Measurements from ENCODE around the gene FAM120A. TPM values are rescaled to one million over a fixed set of nuclear protein-coding genes. Genes with fewer than 3 reads are reported as not detected.

Gene FAM120A
- total RNA-seq, 1 experiment from 2014 or later, result 60.5 TPM

DNA sequence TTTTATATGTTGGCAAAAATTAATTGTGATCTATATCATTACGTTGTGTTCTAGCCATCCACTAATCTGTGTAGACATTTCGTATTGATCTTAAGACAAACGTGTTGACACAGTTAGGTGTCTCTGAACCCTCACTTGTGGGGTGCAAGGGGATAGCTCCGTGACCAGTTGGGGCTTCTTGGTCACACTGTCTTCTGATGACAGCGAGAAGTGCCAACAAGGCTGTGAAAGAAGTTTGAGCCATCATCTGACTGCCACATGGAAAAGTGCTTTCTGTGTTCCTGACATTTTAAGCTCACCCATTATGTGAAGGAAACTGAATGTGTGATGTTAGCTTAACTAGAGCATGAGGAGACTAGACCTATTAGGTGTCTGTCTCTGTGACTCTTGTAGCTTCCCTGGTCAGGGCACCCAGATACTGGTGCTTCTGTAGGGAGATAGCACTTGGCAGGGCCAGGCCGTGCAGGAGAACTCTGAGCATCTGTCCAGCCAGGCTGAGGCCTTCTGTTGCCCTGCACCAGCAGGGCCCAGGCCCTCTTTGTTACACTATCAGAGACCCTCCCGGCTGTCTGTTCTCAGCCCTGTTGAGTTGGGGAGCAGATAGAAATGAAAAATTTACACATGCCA, 72.1 kb downstream of the FAM120A start:
- in situ Hi-C loops (cut with HindIII; ENCODE audit: low pct_unique_long_range_greater_than_20kb, low sequenced_read_pairs), result no loop called here
- no peak for DNase-seq (ENCODE audit: low read depth, low spot score)

DNA sequence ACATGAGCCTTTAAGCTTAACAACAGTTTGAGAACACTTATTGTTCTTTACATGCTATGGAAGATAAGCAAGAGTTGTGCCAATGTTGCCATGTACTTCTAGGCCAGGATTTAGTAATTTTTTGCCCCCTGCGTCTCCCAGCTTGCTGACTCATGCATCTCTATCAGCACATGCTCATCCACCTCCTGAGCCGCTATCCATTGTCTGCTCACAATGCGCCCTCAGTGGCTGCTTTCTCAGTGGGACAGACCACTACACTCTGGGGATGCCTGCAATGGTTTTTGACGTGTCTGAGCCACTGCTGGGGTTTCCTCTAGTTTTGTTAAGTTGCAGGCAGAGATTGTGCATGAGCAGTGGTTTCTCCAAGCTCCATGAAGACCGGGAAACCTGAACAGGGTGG, 74.0 kb downstream of the FAM120A start:
- DNase-seq (ENCODE audit: low read depth, low spot score), result no peak
- in situ Hi-C loops (cut with HindIII; ENCODE audit: low pct_unique_long_range_greater_than_20kb, low sequenced_read_pairs), result no loop called here

DNA sequence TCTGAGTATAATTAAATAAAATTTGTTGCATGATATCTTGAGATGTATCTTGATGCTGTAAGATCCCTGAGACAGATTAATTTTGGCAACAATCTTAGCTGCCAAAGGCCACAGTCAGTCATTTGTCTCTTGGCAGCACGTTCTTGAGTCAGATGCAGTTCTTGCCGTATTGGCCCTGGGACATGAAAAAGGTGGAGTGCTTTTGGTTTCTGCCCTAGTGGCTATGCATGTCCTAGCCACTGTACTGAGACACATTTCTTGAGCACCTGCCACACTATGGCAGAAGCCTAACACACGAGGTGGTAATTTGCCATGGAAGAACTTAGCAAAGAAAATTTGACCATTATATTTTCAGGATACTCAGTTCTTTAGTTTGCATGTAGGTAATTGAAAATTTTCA, 79.9 kb downstream of the FAM120A start:
- in situ Hi-C loops (cut with HindIII; ENCODE audit: low pct_unique_long_range_greater_than_20kb, low sequenced_read_pairs), result no loop called here
- DNase-seq (ENCODE audit: low read depth, low spot score), result peak; percentile 14

DNA sequence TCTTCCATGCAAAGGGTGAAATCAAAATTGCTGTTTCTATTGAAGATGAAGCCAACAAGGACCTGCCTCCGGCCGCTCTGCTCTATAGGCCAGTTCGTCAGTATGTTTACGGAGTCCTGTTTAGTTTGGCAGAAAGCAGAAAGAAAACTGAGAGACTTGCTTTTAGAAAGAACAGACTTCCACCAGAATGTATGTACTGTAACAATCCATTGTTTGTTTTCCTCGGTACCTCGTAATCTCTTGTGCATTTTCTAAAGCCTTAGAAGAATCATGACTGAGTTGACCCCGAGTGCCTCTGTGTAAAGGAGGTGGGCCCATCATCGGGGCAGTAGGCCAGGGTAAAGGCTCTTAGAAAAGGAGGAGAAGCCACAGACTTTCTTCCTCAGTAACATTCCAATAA, 80.7 kb downstream of the FAM120A start:
- in situ Hi-C loops (cut with HindIII; ENCODE audit: low pct_unique_long_range_greater_than_20kb, low sequenced_read_pairs), result no loop called here
- no peak for DNase-seq (ENCODE audit: low read depth, low spot score)

DNA sequence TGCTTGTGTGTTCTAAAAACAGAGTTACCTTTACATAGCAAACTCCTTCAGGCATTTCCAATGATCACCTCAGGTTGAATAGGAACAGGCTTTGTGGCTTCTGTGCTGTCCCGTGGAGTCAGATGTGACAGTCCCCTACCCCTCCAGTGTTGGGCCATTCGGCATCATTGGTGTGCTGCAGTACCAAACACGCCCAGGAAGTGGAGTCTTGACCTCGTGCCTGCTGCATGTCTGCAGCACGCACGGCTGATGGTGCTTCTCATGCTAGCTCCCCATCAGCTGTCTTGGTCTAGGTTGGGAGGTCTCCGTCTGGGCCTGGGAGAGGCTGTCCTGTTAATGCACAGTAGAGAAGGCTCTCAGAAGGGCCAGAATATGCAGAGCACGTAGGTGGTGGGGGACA, 82.4 kb downstream of the FAM120A start:
- in situ Hi-C loops (cut with HindIII; ENCODE audit: low pct_unique_long_range_greater_than_20kb, low sequenced_read_pairs), result no loop called here
- DNase-seq (ENCODE audit: low read depth, low spot score), result no peak

DNA sequence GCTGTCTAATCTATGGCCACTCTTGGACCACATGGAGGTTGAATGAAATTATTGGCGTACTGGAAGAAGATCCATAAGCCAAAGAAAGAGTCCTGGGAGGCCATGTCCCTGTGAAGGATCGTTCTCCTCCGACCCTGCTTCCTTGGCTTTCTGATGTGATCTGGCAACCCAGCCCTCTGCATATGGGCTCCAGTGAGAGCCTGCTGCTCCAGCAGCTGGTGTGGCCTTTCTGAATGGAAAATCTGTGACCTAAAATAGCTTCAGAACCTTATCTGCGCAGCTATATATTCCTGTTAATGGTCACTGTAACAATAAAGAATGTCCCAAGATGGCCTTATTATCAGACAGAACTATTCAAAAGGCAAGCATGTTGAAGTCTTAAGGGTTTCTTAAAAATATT, 84.7 kb downstream of the FAM120A start:
- in situ Hi-C loops (cut with HindIII; ENCODE audit: low pct_unique_long_range_greater_than_20kb, low sequenced_read_pairs), result no loop called here
- DNase-seq (ENCODE audit: low read depth, low spot score), result no peak

DNA sequence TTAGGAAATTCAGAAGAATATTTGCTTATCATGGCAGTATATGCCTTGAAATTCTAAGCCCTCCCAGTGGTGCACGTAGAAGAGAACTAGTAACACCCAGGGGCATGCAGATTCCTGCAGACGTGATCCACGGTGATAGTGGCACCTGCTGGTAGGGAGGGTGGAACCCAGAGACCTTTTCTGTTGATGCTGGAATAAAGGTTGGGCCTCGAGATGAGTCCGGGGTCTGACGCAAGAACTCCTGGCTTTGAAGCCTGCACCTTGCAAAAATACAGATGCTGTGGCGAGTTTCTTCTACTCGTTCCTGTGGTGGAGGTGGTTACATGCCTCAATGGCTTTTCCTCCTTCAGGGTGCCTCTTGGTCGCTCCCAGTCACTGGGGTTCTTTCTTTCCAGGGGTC, 85.4 kb downstream of the FAM120A start:
- in situ Hi-C loops (cut with HindIII; ENCODE audit: low pct_unique_long_range_greater_than_20kb, low sequenced_read_pairs), result no loop called here
- no peak for DNase-seq (ENCODE audit: low read depth, low spot score)

DNA sequence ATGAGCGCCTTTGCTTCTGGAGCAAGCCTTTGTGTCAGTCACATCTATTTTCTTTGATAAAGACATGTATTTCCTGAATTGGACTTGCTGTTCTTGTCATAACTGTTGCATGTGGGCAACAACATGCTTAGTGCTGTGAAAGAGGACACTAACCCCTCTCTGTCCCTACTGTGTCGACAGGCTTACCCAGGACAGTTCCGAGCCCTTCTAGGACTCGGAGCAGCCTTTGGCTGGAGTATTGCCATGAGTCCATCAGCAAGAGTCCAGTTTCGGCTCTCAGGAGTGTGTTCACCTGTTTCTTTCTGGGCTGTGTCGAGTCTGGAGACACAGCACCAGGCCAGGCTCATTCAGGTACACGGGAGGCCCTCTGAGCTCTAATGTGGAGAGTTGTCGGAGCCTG, 88.8 kb downstream of the FAM120A start:
- in situ Hi-C loops (cut with HindIII; ENCODE audit: low pct_unique_long_range_greater_than_20kb, low sequenced_read_pairs), result no loop called here

DNA sequence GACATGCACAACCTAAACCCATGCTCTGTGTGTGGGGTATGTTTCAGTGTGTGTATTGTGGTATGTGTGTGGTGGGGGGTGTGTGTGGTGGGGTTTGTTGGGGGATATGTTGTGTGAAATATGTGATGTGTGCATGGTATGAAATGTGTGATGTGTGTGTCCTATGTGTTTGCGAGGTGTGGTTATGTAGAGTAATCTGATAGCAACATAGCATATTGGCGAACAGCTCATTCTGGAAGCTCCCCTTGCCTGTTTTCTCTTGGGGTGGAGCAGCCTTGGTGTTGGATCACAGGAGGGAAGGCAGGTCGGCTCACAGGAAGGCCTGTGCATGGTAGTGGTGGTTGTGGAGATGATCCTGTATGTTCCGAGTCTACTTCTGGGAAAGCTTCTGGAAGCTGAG, 89.5 kb downstream of the FAM120A start:
- in situ Hi-C loops (cut with HindIII; ENCODE audit: low pct_unique_long_range_greater_than_20kb, low sequenced_read_pairs), result no loop called here
- DNase-seq (ENCODE audit: low read depth, low spot score), result no peak

More for the DNA sequence above, 88.8 kb downstream of the FAM120A start:
- DNase-seq (ENCODE audit: low read depth, low spot score), result no peak

DNA sequence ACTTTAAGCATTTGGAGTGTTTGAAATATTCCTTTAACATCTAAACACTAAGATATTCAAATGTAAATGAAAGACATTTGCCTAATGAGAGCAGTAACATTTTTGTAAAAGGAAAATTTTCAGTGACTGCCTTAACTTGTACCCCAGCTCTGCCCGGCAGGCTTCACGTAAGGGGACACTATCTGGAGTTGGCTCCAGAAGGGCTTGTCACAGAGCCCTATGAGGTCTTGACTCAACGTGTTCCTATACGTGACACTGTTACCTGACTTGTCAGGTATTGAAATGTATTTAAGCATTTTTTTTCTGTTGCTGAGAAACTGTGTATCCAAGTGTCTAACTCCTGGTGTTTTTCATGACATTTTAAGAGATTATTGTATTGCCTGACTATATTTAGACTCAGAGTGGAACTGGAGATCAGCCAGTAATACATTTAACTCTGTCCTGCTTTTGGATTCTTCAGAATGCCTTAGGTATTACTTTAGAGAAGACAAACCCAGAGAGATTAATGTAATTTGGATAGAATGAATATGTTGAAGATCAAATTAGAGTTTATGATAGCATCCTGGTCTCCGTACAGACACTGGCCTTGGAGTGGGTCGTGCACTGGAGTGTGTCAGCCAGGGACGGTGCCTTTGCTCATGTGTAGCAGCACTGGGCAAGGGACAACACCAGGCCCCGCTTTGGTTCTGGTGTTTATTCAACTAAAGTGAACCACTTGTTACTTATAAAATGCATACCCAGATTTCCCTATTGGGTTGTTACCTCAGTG, 90.3 kb downstream of the FAM120A start:
- no peak for DNase-seq (ENCODE audit: low read depth, low spot score)
- in situ Hi-C loops (cut with HindIII; ENCODE audit: low pct_unique_long_range_greater_than_20kb, low sequenced_read_pairs), result no loop called here

DNA sequence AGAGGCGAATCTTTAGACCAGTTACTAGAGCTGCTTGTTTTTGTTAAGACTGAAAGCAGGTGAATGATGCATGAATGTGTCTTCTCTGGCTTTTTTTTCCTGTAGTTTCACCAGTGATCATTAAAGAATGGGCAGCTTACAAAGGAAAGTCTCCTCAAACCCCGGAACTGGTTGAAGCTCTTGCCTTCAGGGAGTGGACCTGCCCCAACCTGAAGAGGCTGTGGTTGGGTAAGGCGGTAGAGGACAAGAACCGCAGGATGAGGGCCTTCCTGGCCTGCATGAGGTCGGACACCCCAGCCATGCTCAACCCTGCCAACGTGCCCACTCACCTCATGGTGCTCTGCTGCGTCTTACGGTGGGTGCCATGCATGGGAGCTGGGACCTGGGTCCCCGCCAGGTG, 91.6 kb downstream of the FAM120A start:
- no peak for DNase-seq (ENCODE audit: low read depth, low spot score)
- in situ Hi-C loops (cut with HindIII; ENCODE audit: low pct_unique_long_range_greater_than_20kb, low sequenced_read_pairs), result no loop called here

DNA sequence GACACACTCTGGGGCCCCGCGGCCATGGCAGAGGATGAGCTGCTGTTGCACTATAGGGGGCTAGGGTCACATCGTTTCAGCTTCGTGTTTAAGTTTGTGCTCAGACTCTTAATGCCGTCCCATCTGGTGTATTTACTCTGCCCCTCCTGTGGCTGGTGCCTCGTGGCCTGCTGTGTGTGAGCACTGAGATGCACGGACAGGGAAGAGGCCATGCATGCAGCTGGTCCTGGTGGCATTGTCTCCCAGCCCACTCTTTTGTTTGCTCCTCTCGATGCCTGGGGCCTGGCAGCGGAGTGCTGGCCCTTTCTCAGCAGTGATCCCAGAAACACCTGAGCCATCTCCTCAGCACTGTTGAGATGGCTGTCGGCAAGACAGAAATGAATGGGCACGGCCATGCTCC, 94.9 kb downstream of the FAM120A start:
- in situ Hi-C loops (cut with HindIII; ENCODE audit: low pct_unique_long_range_greater_than_20kb, low sequenced_read_pairs), result no loop called here
- no peak for DNase-seq (ENCODE audit: low read depth, low spot score)

DNA sequence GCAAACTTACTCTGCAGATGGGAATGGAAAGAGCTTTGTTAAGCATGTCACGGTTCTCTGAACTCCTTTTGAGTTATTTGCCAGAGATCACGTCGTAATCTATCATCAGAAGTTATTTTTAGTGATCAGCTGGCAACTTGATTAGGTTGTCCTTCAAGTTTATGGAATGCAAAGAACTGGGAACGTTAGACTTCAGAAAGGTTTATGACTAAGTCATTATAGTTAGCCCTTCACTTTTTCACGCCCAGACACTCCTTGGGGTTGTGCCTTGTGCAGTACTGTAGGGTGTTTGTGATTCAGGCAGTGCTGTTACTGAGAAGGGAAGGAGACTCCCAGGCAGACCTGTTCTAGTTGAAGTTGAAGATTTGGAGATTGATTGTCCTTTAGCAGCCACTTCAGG, 98.1 kb downstream of the FAM120A start:
- in situ Hi-C loops (cut with HindIII; ENCODE audit: low pct_unique_long_range_greater_than_20kb, low sequenced_read_pairs), result no loop called here
- DNase-seq (ENCODE audit: low read depth, low spot score), result no peak

DNA sequence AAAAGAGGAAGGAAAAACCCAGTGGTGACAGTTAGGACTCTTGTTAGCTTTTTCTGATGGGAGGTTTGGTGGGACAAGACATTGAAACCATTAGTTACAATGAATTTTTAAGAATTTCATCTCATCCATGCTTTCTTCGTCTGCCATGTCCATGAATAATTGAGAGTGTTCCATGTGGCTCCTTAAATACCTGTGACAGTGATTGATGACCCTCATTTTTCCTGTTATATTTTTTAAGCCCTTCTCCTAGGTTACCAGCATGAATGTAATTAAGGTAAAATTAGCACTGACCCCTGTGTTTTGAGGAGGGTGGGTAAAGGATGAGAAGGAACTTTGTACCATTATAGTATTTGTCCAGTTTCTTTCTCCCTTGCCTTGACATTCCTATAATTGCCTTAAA, 101.4 kb downstream of the FAM120A start:
- DNase-seq (ENCODE audit: low read depth, low spot score), result no peak
- in situ Hi-C loops (cut with HindIII; ENCODE audit: low pct_unique_long_range_greater_than_20kb, low sequenced_read_pairs), result no loop called here

DNA sequence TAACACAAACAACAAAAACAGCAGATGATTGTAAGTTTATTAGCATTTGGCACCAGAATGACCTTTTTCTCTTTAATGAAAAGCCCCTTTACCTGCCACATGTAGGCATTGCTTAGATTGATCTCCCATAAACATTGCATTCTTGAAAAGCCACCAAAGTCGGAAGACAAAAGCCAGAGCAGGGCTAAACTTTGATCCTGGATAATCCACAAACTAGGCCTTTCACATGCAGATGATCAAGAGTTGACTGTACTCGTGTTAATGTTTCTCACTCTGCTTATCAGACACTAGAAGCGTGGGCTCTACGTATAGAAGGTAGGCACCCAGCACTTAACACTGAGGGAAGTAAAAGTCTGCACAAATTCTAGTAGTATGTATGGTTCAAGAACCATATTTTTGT, 103.9 kb downstream of the FAM120A start:
- no peak for DNase-seq (ENCODE audit: low read depth, low spot score)
- in situ Hi-C loops (cut with HindIII; ENCODE audit: low pct_unique_long_range_greater_than_20kb, low sequenced_read_pairs), result no loop called here

DNA sequence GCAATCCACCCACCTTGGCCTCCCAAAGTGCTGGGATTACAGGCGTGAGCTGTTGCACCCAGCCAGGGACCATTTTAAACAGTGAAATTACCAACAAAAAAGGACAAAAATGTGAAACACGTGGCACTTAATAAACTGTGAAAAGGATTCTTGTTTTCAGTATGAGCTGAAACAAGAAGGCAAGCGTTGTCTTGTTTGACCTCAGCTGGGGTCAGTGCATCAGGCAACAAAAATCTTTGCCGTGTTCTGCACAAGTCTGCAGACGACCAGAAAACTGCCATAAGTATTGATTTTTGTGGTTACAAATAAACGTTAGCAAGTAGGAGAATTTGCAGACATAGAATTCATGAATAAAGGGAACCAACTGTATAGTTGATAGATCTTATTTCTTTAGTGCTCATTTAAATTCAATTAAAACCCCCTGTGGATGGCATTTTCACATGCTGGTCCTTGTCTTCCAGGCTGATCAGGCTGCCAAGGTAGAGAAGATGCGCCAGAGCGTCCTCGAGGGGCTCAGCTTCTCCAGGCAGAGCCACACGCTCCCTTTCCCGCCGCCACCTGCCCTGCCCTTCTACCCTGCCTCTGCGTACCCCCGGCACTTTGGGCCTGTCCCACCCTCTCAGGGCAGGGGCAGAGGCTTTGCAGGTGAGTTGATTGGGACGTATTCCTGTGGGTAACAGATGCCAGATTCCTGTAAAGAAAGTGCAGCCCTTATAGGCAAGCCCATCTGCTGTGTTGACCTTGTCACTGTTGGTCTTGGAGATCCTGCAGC, 106.1 kb downstream of the FAM120A start:
- DNase-seq (ENCODE audit: low read depth, low spot score), result no peak
- in situ Hi-C loops (cut with HindIII; ENCODE audit: low pct_unique_long_range_greater_than_20kb, low sequenced_read_pairs), result no loop called here

DNA sequence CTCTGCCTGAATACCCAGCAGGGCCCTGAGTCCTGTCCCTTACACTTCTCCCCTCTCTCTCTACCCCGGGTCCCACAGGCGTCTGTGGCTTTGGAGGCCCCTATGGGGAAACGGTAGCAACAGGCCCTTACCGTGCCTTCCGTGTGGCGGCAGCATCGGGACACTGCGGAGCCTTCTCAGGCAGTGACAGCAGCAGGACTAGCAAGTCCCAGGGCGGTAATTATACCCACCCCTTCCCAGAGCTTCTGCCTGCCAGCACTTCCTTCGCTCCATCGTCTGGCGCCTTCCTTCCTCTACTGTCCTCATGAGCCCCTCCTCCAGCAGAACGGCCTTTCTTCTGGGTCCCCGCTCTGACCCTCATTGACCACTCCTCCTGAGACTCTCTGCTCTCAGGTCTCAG, 107.0 kb downstream of the FAM120A start:
- in situ Hi-C loops (cut with HindIII; ENCODE audit: low pct_unique_long_range_greater_than_20kb, low sequenced_read_pairs), result no loop called here
- DNase-seq (ENCODE audit: low read depth, low spot score), result no peak

DNA sequence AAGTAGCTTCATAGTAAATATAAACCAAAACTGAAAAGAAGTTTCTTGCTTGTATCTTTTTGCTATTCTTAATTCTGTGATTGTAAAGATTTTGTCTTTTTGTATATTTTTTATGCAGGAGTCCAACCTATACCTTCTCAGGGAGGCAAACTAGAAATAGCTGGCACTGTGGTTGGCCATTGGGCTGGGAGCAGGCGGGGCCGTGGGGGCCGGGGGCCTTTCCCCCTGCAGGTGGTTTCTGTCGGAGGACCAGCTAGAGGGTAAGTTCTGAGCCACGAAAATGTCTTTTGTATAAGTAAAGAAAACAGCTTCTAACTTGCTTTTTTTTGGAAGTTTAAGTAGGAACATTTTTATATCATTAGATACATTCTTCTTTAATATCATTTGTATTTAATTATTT, 109.5 kb downstream of the FAM120A start:
- in situ Hi-C loops (cut with HindIII; ENCODE audit: low pct_unique_long_range_greater_than_20kb, low sequenced_read_pairs), result no loop called here
- no peak for DNase-seq (ENCODE audit: low read depth, low spot score)

DNA sequence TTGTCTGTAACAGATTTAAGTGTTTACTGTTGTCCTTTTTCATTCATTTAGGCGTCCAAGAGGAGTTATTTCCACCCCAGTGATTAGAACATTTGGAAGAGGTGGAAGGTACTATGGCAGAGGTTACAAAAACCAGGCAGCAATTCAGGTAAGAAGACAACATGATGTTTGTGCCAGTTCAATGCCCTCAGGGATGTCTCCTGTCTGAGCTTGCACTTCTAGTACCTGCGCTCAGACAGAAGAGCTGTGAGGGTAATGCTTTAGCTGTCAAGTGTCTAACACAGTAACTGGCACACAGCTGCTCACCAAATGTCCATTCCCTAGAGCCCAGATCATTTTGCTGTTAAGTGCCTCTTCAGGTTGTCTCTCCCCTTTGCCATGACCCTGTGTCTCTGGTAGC, 110.7 kb downstream of the FAM120A start:
- no peak for DNase-seq (ENCODE audit: low read depth, low spot score)
- in situ Hi-C loops (cut with HindIII; ENCODE audit: low pct_unique_long_range_greater_than_20kb, low sequenced_read_pairs), result no loop called here

Measured in SK-MEL-5 (cell line).